Pancreas (tissue), 10 donors: ENCODE data around the gene FBXO46. TPM values are rescaled to one million over a fixed set of nuclear protein-coding genes. Genes with fewer than 3 reads are reported as not detected.
"Not testable (repeated sequence)": the region's sequence is repeated elsewhere in the genome, so short reads cannot be mapped to it uniquely, and the experiment has no call there.

ENCODE experiments used
- ATAC-seq, 4 donors: fragments of 200-7000 bp; cut with Tn5 transposase; one replicate each; pipeline versions ENCODE4 v1.8.0 to v1.9.1; 2020; ENCODE audit warnings: mild to moderate bottlenecking in 4 of 4, moderate library complexity in 4 of 4
- DNase-seq, 6 donors: peaks; one replicate each; pipeline ENCODE4 v3.0.0-alpha.2; 2020
- FAIRE-seq: peaks from 2 replicates; lab custom pipeline; 2012; peaks lifted over from hg19 to GRCh38; lab: Jason Lieb, UNC
- H3K27ac ChIP-seq, 4 donors: fragments of 200-600 bp; sonication (generic); 1 replicate in 3 of 4; 2 replicates in 1 of 4; pipeline versions ENCODE4 v1.5.0 to v1.8.0; 2020
- H3K27me3 ChIP-seq, 4 donors: fragments of 200-600 bp; one replicate each; pipeline ENCODE4 v1.8.0; 2021
- H3K36me3 ChIP-seq, 3 donors: fragments of 200-600 bp; sonication (generic) in 1 of 3; one replicate each; pipeline versions ENCODE4 v1.5.0 to v1.8.0; 2020 to 2021
- H3K4me1 ChIP-seq, 3 donors: fragments of 200-600 bp; one replicate each; pipeline ENCODE4 v1.8.0; 2021
- H3K4me3 ChIP-seq, 4 donors: fragments of 200-600 bp; sonication (generic) in 2 of 4; one replicate each; pipeline versions ENCODE4 v1.5.0 to v1.8.0; 2020 to 2021
- H3K9me3 ChIP-seq, 4 donors: fragments of 200-600 bp; one replicate each; pipeline ENCODE4 v1.8.0; 2021
- WGBS, 2 donors: extraction: QIAGEN DNeasy Blood & Tissue Kit; methylation state at CpG; one replicate each; pipeline ENCODE4 v1.1.7; 2013; 5-methylcytosine and 5-hydroxymethylcytosine counted together
- intact Hi-C, 3 donors: fragments of 100-400 bp; cut with DNase I; formaldehyde crosslinking; loops; one replicate each; pipeline versions ENCODE4 v1.11.1 to v1.14.2; 2022
- polyA plus RNA-seq, 2 donors: library from polyadenylated mRNA; stranded (reverse); fragments of 200-250 nt; gene quantifications; one replicate each; pipeline ENCODE4 v1.2.3, GENCODE V29; 2013
- total RNA-seq, 6 donors: library from RNA; stranded (reverse); fragmentation: NEBNext Ultra II Directional in 4 of 6; extraction: Animal tissue kit (Norgen Biotek cat#: 25700) in 4 of 6; gene quantifications; one replicate each; pipeline versions ENCODE4 v1.2.1 to v1.2.4, GENCODE V29; 2021 to 2023
- TF ChIP-seq, protein P1 (sequence below), 4 donors: fragments of 200-600 bp; sonication (generic) in 3 of 4; IDR thresholded peaks; one replicate each; pipeline versions ENCODE4 v1.5.0 to v1.8.0; 2021; ENCODE audit warnings: antibody characterized with exemption in 4 of 4
- donor health status: healthy with polysubstance abuse.
- donor health status: DM: no; HTN: no; CAD: no; lungs with moderate emphysema.
- donor health status: DM: no; HTN: no; CAD: no.
- donor health status: control.
- donor health status: control.
- donor health status: Bipolar disorder and iron deficiency.
- donor health status: DM: yes; HTN: yes; CAD: no.
- donor health status: DM: no; HTN: no; CAD: no.
- donor health status: DM: no; HTN: no; CAD: no.
- donor health status: DM: yes; HTN: yes; CAD: no.

FBXO46 gene
- total and polyA plus RNA-seq, 8 donors, result 6.7 to 11.3 (median 9.5) TPM

GRCh38 chr19:45691516-45692186, 39.0 kb downstream of the FBXO46 start, which contains the start of gene SNRPD2:
Gene SNRPD2 (minus strand): TSS chr19:45691953. CDS start chr19:45691888, 65 bp downstream.
- Histone ChIP-seq H3K4me1 (peaks cover 0 to 6% (median 0%) of the 10 kb centered on the region in 3 donors), H3K9me3 (no peaks in the 10 kb centered on the region), H3K27ac (peak within 1 kb of the TSS; percentile 81 to 94 (median 86)), H3K27me3 (no peaks in the 10 kb centered on the region), H3K36me3 (peaks cover 0 to 24% (median 6%) of the 10 kb centered on the region in 3 donors), H3K4me3 (peak within 1 kb of the TSS; percentile 65 to 92 (median 70))
- TF ChIP-seq, protein P1, sequence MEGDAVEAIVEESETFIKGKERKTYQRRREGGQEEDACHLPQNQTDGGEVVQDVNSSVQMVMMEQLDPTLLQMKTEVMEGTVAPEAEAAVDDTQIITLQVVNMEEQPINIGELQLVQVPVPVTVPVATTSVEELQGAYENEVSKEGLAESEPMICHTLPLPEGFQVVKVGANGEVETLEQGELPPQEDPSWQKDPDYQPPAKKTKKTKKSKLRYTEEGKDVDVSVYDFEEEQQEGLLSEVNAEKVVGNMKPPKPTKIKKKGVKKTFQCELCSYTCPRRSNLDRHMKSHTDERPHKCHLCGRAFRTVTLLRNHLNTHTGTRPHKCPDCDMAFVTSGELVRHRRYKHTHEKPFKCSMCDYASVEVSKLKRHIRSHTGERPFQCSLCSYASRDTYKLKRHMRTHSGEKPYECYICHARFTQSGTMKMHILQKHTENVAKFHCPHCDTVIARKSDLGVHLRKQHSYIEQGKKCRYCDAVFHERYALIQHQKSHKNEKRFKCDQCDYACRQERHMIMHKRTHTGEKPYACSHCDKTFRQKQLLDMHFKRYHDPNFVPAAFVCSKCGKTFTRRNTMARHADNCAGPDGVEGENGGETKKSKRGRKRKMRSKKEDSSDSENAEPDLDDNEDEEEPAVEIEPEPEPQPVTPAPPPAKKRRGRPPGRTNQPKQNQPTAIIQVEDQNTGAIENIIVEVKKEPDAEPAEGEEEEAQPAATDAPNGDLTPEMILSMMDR (IDR thresholded peaks at IDR 0.05), result no peak
- peak; percentile 74 for FAIRE-seq
- peak; percentile 78 to 89 (median 82) for ATAC-seq
- peak; percentile 91 to 97 (median 93) for DNase-seq
- WGBS, 2 donors, result 1% methylated on average over 36 of the region's 36 CpGs
- intact Hi-C loops, result no loop called here

DNA sequence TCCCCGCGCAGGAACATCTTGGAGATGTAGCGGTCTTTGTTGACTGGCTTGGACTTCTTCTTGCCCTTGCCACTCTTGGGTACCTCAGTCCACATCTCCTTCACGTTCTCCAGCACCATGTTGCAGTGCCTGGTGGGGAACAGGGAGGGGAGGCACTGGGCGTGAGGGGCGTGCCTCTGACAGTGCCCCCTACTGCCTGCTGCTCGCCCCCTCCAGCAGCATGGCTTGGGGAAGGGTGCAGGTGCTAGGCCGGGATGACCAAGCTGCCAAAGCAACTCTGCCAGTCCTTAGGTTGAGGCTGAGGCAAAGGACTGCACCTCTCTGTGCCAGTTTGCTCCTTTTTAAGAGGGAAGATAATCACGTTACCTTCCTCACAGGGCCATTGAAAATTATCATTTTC, 43.1 kb downstream of the FBXO46 start:
- no peak for DNase-seq
- Histone ChIP-seq H3K27me3 (no peaks in the 10 kb centered on the region), H3K27ac (no peak overlapping the region), H3K9me3 (no peaks in the 10 kb centered on the region), H3K4me3 (no peak overlapping the region), H3K36me3 (peaks cover 0 to 20% (median 6%) of the 10 kb centered on the region in 3 donors), H3K4me1 (peaks cover 0 to 6% (median 0%) of the 10 kb centered on the region in 3 donors)
- 86 to 91% methylated on average over 9 of the region's 9 CpGs for WGBS, 2 donors
- no peak for ATAC-seq
- intact Hi-C loops, result no loop called here
- TF ChIP-seq, protein P1 (IDR thresholded peaks at IDR 0.05), result no peak
- FAIRE-seq, result no peak

- intact Hi-C loops, H3K9me3 ChIP-seq: not testable (repeated sequence)
Measured at GRCh38 chr19:45685045-45685444, 45.7 kb downstream of the FBXO46 start.

GRCh38 chr19:45682908-45683307, 47.8 kb downstream of the FBXO46 start:
- WGBS, 2 donors, result 74 to 80% methylated on average over 5 of the region's 5 CpGs
- intact Hi-C loops, result no loop called here
- Histone ChIP-seq H3K9me3 (no peaks in the 10 kb centered on the region), H3K36me3 (peaks cover 0 to 15% (median 2%) of the 10 kb centered on the region in 3 donors), H3K4me1 (peaks cover 0 to 3% (median 0%) of the 10 kb centered on the region in 3 donors), H3K27me3 (no peaks in the 10 kb centered on the region), H3K27ac (no peak overlapping the region), H3K4me3 (no peak overlapping the region)
- no peak for DNase-seq
- FAIRE-seq, result no peak
- TF ChIP-seq, protein P1 (IDR thresholded peaks at IDR 0.05), result no peak
- ATAC-seq, result no peak

More at GRCh38 chr19:45685045-45685444, 45.7 kb downstream of the FBXO46 start:
- not testable (repeated sequence) for H3K4me1 ChIP-seq, H3K4me3 ChIP-seq, FAIRE-seq, ATAC-seq, H3K27ac ChIP-seq, H3K27me3 ChIP-seq, DNase-seq
- WGBS, 2 donors, result 77 to 90% methylated on average over 11 of the region's 11 CpGs
- H3K36me3 ChIP-seq, result peaks cover 0 to 20% (median 6%) of the 10 kb centered on the region in 3 donors

- H3K27ac ChIP-seq, result peak overlapping the region; percentile 70 to 91 (median 74)
- no peaks in the 10 kb centered on the region for H3K9me3 ChIP-seq
- peaks cover 0 to 3% (median 0%) of the 10 kb centered on the region in 3 donors for H3K4me1 ChIP-seq
- H3K4me3 ChIP-seq, result peak overlapping the region in 1 of 4 donors; percentile 38
- DNase-seq (no peak), FAIRE-seq (no peak), ATAC-seq (no peak)
- WGBS, 2 donors, result 78% methylated on average over 8 of the region's 8 CpGs
- intact Hi-C loops, result no loop called here
- TF ChIP-seq, protein P1 (IDR thresholded peaks at IDR 0.05), result no peak
- no peaks in the 10 kb centered on the region for H3K27me3 ChIP-seq
- peaks cover 0 to 7% (median 0%) of the 10 kb centered on the region in 3 donors for H3K36me3 ChIP-seq
Measured at GRCh38 chr19:45682117-45682516, 48.6 kb downstream of the FBXO46 start.
